ENCODE results near the gene MPDU1.

DNA sequence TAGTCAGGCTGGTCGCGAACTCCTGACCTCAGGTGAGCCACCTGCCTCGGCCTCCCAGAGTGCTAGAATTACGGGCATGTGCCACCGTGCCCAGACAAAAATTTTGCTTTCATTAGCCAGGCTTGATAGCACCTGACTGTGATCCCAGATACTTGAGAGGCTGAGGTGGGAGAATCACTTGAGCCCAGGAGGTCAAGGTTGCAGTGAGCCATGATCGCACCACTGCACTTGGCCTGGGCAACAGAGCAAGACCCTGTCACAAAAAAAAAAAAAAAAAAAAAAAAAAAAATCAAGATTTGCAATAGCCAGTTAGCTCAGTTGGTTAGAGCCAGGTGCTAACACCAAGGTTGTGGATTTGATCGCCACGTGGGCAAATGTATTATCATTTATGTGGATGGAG, 37.2 kb downstream of the MPDU1 start:
- TF ChIP-seq, protein P1, sequence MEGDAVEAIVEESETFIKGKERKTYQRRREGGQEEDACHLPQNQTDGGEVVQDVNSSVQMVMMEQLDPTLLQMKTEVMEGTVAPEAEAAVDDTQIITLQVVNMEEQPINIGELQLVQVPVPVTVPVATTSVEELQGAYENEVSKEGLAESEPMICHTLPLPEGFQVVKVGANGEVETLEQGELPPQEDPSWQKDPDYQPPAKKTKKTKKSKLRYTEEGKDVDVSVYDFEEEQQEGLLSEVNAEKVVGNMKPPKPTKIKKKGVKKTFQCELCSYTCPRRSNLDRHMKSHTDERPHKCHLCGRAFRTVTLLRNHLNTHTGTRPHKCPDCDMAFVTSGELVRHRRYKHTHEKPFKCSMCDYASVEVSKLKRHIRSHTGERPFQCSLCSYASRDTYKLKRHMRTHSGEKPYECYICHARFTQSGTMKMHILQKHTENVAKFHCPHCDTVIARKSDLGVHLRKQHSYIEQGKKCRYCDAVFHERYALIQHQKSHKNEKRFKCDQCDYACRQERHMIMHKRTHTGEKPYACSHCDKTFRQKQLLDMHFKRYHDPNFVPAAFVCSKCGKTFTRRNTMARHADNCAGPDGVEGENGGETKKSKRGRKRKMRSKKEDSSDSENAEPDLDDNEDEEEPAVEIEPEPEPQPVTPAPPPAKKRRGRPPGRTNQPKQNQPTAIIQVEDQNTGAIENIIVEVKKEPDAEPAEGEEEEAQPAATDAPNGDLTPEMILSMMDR (IDR thresholded peaks at IDR 0.05 in 2 of 3, conservative IDR thresholded peaks at IDR 0.05 in 1 of 3; ENCODE audit: borderline replicate concordance in 1 of 3, insufficient read depth in 1 of 3, low read depth in 2 of 3, low read length in 2 of 3): no peak
- TF ChIP-seq, protein P2, sequence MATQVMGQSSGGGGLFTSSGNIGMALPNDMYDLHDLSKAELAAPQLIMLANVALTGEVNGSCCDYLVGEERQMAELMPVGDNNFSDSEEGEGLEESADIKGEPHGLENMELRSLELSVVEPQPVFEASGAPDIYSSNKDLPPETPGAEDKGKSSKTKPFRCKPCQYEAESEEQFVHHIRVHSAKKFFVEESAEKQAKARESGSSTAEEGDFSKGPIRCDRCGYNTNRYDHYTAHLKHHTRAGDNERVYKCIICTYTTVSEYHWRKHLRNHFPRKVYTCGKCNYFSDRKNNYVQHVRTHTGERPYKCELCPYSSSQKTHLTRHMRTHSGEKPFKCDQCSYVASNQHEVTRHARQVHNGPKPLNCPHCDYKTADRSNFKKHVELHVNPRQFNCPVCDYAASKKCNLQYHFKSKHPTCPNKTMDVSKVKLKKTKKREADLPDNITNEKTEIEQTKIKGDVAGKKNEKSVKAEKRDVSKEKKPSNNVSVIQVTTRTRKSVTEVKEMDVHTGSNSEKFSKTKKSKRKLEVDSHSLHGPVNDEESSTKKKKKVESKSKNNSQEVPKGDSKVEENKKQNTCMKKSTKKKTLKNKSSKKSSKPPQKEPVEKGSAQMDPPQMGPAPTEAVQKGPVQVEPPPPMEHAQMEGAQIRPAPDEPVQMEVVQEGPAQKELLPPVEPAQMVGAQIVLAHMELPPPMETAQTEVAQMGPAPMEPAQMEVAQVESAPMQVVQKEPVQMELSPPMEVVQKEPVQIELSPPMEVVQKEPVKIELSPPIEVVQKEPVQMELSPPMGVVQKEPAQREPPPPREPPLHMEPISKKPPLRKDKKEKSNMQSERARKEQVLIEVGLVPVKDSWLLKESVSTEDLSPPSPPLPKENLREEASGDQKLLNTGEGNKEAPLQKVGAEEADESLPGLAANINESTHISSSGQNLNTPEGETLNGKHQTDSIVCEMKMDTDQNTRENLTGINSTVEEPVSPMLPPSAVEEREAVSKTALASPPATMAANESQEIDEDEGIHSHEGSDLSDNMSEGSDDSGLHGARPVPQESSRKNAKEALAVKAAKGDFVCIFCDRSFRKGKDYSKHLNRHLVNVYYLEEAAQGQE (IDR thresholded peaks at IDR 0.05; ENCODE audit: low read depth): no peak
- TF ChIP-seq TCF7L2 (IDR thresholded peaks at IDR 0.05; ENCODE audit: borderline replicate concordance, extremely low read depth, insufficient read depth, insufficient read length) (no peak), EZH2phosphoT487 (IDR thresholded peaks at IDR 0.05; ENCODE audit: borderline replicate concordance) (no peak), EGR1 (IDR thresholded peaks at IDR 0.05; ENCODE audit: low read depth) (no peak), POLR2AphosphoS5 (IDR thresholded peaks at IDR 0.05; ENCODE audit: low read depth, low read length) (no peak), POLR2A (IDR thresholded peaks at IDR 0.05; ENCODE audit: borderline replicate concordance, extremely low read depth, insufficient read depth, insufficient read length) (no peak), SRF (IDR thresholded peaks at IDR 0.05; ENCODE audit: low read depth) (no peak), ELF1 (IDR thresholded peaks at IDR 0.05; ENCODE audit: borderline replicate concordance, low read depth) (no peak), SIN3A (IDR thresholded peaks at IDR 0.05; ENCODE audit: low read depth) (no peak), EZH2 (IDR thresholded peaks at IDR 0.05) (no peak), CEBPB (IDR thresholded peaks at IDR 0.05; ENCODE audit: low read depth) (no peak)
- TF ChIP-seq, protein P3, sequence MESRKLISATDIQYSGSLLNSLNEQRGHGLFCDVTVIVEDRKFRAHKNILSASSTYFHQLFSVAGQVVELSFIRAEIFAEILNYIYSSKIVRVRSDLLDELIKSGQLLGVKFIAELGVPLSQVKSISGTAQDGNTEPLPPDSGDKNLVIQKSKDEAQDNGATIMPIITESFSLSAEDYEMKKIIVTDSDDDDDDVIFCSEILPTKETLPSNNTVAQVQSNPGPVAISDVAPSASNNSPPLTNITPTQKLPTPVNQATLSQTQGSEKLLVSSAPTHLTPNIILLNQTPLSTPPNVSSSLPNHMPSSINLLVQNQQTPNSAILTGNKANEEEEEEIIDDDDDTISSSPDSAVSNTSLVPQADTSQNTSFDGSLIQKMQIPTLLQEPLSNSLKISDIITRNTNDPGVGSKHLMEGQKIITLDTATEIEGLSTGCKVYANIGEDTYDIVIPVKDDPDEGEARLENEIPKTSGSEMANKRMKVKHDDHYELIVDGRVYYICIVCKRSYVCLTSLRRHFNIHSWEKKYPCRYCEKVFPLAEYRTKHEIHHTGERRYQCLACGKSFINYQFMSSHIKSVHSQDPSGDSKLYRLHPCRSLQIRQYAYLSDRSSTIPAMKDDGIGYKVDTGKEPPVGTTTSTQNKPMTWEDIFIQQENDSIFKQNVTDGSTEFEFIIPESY (IDR thresholded peaks at IDR 0.05; ENCODE audit: extremely low read depth, insufficient replicate concordance, low read length): no peak

All from HCT116 (cell line).